ENCODE measurements around the gene OSMR.

Gene OSMR

DNA sequence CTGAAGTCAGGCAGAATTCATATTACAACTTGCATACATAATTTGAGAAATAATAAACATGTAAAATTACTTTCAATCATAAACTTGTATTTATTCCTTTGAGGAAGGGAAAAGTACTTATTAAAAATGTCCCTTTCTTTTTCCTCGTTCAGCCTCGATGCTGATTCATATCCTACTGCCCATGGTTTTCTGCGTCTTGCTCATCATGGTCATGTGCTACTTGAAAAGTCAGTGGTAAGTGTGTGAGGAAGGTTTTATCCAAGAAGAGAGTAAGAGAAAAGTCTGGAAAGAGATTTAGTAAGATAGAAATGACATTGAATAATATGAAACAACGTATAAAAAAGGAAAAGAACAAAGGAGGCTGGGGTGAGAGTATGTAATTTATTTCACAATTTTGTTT lies 85.9 kb downstream of the OSMR start:
- peak; percentile 55 for DNase-seq

DNA sequence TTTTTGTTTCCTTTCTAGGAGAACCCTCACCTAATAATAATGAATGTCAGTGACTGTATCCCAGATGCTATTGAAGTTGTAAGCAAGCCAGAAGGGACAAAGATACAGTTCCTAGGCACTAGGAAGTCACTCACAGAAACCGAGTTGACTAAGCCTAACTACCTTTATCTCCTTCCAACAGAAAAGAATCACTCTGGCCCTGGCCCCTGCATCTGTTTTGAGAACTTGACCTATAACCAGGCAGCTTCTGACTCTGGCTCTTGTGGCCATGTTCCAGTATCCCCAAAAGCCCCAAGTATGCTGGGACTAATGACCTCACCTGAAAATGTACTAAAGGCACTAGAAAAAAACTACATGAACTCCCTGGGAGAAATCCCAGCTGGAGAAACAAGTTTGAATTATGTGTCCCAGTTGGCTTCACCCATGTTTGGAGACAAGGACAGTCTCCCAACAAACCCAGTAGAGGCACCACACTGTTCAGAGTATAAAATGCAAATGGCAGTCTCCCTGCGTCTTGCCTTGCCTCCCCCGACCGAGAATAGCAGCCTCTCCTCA lies 87.1 kb downstream of the OSMR start:
- DNase-seq = no peak

GRCh38 chr5:38935437-38935836 lies 89.6 kb downstream of the OSMR start:
- no peak for DNase-seq

- DNase-seq = no peak
These were observed 90.5 kb downstream of the OSMR start for GRCh38 chr5:38936269-38936668.

- no peak for DNase-seq
These were observed 92.6 kb downstream of the OSMR start for GRCh38 chr5:38938424-38938823.

DNA sequence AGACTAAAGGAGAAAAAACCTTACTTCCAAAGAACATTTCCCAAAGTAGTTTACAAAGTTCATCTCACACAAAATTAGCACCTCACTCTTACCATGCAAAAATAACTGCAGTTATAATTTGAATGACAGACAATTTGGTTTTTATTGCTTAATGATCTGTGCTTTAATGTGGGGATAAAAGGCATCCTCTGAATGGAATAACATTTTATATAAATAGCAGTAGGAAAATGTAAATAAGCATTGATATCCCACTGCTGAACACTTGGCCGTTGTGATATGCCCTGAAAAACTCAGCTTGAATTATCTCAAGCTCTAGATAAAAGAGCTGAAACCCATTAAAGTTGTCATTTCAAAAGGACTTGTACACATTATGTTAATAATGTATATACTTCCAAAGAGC lies 93.2 kb downstream of the OSMR start:
- DNase-seq = no peak

DNA sequence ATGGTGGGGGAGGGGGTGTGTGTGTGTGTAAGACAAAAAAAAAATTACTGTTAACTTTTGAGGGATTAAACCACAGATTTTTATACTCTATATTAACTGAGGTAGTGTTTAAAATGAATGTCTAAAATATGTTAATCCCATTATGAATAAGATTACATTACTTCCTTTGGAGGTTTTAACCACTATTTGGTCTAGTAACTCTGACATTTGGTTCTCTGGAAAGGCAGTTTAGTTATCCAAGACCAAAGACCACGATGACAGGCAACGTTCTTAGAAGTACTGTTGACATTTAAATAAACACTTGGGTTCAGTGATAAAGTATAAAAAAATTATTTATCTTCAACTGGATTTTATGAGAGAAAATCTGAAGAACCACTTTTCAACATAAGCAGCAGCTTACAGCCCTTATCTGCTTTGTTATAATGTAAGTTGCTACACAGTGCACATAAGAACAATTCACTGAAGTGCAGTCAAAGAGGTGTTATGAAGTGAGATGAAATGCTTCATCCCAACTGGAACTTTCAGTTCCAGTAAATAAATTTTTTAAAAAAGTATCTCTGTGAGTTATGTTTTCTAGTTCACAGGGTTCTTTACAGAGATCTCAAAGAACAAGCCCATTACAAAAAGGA lies 94.5 kb downstream of the OSMR start:
- no peak for DNase-seq

DNA sequence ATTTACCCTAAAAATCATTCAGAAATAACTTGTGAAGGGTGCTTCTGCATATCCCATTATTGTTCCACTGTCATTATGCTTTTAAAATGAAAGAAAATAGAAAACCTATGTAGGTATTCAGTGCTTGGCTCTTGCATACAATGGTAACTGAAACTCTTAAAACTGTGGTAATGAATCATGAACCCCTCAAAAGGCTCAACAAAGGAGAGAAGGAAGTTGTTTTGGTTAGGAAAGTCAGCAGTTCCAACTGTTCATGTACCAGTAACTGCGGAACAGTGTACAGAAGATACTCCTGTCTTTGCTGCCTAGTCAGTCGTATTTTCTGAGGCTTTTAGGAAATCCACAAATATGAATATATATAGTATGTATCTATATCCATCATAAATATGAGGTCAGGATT lies 96.1 kb downstream of the OSMR start:
- DNase-seq = no peak

DNA sequence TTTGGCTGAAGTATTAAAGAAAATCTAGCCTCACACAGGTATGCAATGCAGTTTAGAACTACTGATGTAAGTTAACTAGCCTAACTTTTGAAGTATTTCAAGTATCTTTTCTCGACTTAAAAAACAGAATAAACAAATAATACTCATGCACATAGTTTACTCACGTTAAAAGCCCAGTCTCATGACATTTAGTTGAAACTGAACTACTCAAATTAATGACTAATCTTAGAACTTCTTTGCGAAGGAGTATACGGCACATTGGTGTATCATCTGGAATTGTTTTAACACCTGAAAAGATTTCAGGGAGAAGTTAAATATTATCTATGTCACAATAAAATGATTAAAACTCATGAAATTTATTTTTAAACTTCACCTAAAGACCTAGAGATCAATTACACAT lies 98.5 kb downstream of the OSMR start:
- no peak for DNase-seq

DNA sequence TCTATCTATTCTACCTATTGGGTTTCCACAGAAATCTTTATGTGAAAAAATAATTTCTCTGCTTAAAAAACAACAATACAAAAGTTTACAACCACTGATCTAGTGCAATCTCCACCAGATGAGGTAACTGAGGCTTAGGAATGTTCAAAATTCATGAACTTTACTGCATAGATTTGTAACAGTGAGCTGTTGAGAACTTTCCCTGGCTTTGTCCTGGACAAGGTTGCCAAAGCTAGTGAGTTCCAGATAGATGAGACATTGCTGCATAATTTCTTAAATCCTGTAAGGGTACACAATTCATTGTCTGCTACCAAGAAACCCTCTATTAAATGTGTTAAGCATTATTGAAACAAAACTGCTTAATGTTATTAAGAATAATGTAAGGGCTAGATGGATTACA lies 102.7 kb downstream of the OSMR start:
- no peak for DNase-seq

GRCh38 chr5:38953426-38954012 lies 107.7 kb downstream of the OSMR start:
- no peak for DNase-seq

DNA sequence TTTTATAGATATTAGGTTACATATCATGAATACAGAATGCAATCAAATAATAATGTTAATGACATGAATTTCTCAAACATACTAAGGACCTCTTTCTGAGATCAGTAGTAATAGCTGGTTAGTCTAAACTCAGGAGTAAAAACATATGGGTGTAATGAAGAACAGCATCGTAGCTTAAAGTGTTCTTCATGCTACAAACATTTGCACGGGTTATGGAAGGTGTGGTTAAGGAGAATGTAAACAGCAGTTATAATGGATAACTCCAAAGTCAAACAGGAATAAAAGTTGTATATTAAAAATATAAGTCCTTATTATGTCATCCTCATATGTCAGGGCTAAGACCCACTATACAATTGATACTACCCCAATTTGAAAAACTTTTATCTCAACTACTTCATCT lies 115.9 kb downstream of the OSMR start:
- no peak for DNase-seq

DNA sequence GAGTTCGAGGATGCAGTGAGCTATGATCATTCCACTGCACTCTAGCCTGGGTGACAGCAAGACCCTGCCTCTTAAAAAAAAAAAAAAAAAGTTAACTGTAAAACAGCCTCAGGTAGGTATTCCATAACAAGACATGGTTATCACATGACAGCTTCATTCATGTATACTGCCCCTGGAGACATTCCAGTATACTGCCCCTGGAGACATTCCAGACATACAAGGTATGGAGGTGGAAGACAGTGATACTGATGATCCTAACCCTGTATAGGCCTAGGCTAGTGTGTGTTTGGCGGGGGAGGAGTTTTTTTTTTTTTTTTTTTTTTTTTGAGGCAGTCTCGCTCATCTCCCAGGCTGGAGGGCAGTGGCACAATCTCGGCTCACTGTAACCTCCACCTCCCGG lies 122.9 kb downstream of the OSMR start:
- no peak for DNase-seq

- no peak for DNase-seq
These were observed 132.2 kb downstream of the OSMR start for GRCh38 chr5:38978036-38978435.

DNA sequence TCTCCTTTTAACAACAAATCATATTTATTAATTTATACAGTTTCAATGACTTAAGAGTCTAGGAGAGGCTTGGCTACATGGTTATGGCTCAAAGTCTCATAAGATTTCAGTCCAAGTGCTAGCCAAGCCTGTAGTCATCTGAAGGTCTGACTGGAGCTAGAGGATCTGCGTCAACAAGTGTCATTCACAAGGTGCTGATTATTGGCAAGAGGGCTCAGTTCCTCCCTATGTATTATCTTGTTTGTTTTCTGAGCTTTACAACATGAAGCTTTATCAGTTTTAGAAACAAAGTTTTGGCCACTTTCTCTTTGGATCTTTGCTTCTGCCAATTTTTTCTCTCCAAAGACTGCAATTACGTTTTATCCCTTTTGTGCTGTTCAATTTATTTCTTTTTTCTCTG lies 133.7 kb downstream of the OSMR start:
- no peak for DNase-seq
